GM23248 (cell line): ENCODE measurements around the gene ERVH48-1.

Source experiments
- EZH2 ChIP-seq: fragments of 200-600 bp; sonication (generic); IDR thresholded peaks from 2 replicates; pipeline ENCODE4 v1.6.1; 2018; ENCODE audit warnings: antibody characterized with exemption, mild to moderate bottlenecking; ENCODE audit not compliant: insufficient read depth, poor library complexity, severe bottlenecking
- EZH2phosphoT487 ChIP-seq: fragments of 200-600 bp; sonication (generic); IDR thresholded peaks from 2 replicates; pipeline ENCODE4 v1.6.1; 2018; ENCODE audit warnings: antibody characterized with exemption, moderate library complexity, mild to moderate bottlenecking, low read depth; ENCODE audit not compliant: insufficient read depth

- TF ChIP-seq EZH2 = no peak
- TF ChIP-seq EZH2phosphoT487 = no peak
These were observed 39.2 kb upstream of the ERVH48-1 start for GRCh38 chr21:42964546-42965210.
